ENCODE results near the gene GAPDHS.

Gene GAPDHS

DNA sequence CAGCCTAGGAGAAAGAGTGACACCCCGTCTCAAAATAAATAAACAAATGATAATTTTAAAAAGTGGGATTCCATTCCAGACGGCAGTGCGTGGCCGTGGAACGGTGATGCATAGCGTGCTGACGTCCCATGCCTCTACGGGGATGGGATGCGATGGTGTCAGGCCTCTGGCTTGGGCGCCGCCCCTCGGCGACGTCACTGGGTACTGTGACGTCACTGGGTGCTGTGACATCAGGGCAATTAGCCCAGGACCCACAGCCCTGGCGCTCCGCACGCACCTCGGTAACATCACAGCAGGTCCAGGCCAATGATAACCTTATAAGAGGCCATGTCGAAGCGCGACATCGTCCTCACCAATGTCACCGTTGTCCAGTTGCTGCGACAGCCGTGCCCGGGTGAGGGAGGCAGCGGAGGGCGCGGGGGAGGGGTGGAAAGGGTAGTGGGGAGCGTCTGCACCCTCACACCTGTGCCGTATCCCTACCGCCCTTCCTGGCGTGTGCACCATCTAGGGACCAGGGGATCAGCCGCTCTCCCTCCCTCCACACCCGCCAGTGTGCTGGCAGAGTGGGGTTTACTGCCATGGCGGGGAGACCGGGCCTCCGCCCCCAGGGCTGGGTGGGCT, at the start of gene GAPDHS:
GAPDHS (plus strand) TSS at position 256 of the 621 bp plus-strand sequence; CDS start at position 328, 72 bp downstream.
- no peak for DNase-seq

DNA sequence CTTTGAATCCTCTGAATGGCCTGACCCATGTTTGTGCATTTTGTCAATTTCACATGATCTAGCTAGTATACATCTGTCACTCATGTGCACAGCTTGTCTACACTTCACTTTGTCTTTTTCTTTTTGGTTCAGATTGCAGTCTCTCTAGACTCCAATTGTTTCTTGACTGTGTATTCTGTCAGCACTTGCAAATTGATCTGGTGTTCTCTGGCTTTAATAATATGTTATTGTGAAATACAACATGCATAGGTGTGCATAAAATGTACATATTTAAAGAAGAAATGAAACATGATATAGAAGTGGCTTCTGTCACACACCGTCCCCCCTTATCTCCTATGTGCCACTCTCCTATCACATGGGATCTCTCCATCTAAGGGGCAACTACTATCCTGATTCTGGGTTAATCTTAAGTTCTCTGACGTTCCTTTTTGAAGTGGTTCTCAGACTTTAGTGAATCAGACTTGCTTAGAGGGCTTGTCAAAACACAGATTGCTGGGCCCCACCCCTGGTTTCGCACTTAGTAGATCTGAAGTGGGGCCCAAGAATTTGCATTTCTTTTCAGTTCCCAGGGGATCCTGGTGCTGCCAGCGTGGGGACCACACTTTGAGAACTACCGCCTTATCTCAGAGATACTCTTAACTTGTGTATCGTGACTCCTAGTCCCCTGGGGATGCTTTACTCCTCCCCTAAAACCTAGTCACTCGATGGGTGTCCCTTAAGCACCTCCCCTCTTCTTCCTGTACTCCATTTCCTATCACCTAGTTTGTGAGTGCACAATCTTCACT, 48.8 kb upstream of the GAPDHS start:
- DNase-seq, result no peak

DNA sequence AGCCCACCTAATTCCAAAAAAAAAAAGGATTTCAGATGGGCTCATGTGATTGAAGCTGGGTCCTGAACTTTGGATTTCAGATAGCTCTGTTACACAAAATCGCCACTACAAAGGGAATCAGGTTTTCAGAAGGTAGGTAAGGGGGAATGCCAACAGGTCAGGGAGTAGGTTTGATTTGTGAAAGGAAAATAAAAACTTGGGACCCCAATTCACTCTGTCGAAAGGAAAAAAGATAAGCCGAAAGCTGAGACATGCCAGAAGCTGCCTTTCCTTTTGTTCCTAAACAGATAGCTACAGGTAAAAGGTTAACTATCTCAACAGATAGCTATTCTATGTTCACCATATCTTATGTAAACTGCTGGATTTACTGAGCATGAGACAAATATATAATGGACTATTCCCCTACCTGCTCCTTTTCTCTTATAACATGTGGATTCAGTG, 47.0 kb upstream of the GAPDHS start:
- DNase-seq, result no peak

DNA sequence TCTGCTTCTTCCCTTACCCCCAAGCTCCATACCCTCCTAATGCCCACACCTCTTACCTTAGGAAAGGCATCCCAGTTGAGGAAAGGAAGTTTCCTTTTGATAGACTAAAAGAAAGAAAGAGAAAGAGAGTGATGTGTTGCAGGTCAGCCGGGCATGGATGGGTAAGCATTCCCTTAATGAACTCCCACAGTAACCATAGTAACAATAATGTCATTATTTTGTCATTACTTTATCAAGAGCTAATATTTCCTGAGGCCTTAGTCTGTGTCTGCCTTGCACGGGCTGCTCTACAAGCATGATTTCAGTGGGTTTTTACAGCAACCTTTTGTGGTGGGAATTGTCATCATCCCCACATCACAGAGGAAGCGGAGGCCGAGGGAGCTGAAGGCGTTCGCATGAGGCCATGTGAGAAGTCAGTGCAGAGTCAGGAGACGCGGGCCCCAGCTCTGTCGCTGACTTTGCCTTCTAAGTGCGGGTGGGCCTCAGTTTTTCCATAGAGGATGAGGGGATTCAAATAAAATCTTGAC, 45.5 kb upstream of the GAPDHS start:
- no peak for DNase-seq

DNA sequence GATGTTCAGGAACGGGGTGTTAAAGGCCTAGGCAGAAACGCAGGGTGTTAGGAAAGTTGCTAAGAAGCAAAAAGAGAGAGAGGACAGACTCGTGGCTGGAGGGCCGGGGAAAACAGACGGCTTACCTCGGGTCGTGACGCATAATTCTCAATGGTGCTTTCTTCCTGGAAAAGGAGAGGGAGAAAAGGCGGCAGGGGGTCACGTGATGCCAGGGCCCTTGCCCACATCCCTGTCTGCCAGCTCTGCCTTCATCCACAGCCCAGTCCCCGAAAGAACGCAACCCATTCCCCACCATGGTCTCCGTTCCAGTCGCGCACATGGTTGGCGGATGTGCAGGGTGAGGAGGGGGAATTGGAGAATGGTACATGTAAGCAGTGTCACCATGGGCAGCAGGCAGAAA, 44.6 kb upstream of the GAPDHS start:
- no peak for DNase-seq

DNA sequence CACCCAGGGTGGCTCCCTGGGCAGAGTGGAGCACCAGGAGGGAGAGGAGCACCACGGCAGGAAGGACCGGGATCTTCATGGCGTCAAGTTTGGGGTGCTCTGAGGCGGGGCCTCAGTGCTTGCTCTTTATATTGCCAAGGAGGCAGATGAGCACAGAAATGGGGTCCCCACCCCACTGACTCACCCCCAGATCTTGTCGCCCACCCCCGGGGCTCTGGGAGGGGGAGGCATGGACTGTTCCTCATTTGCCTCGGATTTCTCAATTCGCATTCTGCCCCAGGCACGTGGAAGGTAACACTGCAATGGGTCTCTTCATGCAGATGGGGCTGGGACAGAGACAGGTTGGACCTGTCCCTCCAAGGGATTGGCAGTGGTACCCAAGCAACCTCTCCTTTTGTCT, 42.9 kb upstream of the GAPDHS start, which contains the start of gene KRTDAP:
KRTDAP (minus strand) TSS at position 101 of the 400 bp plus-strand sequence; CDS start at position 79, 22 bp downstream.
- DNase-seq, result no peak

DNA sequence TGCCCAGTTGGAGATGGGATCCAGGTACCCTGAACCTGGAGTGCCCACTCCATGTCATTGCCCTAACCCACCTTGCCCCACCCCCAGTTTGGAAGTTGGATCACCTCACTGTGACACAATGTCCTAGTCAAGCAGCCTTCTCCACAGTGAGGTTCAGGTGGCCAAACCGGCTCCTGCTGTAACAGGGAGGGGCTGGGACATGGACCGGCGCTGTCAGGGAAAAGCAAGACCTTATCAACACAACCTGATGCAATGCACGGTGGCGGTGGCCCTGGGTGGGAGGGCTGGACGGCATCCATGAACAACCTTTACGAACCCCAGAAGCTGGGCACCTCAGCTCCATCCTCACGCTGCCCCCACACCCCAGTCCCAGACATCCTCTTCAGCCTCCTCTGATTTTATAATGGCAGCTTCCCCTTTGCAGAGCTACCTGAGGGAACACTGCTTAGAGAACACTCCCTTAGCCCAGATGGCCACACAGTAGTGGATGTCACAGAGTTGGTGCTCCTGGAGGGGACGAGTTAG, 41.4 kb upstream of the GAPDHS start:
- DNase-seq, result no peak

DNA sequence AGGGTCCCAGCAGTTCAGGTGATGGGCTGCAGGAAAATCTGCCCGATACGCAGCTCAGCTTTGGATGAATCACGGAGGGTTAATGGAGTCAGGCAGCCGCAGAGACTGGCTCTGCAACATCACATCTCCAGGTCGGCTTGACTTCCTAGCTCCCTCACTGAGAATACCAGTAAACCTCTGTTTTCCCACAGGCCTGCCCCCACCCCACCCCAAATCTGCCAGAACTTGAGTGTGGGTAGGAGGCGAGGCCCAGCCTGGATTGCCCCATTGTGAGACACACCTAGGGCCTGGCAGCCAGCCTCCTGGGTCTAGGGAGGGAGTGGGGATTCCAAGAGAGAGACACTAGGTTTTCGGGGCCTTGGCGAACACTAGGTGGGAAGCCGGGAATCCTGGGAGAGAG, 39.3 kb upstream of the GAPDHS start:
- DNase-seq, result no peak

DNA sequence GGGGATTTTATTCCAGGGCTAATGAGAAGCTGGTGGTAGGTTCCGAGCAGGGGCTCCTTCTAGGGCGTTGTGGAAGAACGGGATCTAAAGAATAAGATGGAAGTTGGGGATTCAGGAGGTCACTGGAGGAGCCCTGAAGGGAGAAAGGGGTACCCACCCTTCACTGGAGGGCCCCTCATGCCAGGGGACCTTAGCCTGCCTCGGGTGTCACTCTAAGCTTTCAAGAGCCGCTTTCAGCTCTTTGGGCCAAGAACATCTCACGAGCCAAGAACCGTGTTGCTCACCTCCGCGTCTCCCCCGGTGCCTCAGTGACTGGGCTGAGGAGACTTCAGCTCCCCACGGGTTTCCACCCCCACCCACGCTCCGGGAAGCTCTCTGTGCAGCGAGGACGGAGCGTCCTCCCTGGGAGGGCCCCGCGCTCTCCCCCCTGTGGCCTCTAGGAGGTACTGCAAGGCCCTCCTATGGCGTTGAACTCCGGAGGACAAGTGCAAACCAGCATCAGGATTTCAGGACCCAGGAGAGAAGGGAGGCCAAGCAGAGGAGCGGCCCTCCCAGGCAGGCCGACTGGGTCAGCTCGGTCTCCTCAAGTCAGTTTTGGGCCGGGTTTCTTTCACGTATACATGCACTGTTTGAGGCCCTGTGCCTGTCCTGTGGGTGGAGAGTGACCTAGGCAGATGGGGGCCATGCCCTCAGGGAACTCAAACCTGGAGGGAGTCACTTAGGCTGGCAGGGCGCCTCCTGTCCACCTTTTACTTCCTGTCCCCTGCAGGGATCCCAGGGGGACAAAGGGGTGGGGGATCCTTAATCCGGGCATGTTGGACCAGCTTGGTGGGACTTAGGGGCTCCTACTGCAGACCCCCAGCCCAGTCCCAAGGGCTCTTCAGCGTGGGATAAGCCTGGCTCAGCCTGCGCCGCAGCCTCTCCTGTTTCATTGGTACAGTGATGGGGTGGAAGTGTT, 37.9 kb upstream of the GAPDHS start:
- DNase-seq, result peak; percentile 65

DNA sequence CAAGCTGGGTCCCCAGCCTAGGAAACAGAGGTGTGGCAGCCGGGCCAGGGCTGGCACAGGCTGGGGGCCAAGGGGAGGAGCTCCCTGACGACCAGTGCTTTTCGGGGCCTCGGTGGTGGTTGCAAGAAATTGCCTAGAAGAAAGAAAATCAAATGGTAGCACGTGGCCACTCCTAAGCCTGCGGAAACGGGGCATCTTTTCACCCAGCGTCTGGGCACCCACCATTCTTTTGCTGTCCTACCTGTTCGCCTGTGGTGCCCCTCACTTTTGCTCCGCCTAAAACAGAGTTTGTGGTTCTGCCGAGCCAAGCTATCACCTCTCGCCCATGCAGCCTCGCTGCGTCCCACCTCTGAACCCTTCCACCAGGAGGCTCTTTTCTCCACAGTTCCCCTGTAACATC, 35.9 kb upstream of the GAPDHS start:
- DNase-seq, result no peak

DNA sequence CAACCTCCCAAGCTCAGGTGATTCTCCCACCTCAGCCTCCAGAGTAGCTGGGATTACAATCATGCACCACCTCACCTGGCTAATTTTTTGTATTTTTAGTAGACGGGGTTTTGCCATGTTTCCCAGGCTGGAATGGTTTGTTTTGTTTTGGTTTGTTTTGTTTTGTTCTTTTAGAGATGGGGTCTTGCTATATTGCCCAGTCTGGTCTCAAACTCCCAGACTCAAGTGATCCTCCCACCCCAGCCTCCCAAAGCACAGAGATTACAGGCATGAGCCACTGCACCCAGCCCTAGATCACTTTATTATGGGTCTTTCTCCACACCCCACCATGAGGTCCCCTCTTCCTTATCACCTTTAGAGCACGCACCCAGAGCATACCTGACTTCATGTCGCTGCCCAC, 35.0 kb upstream of the GAPDHS start:
- no peak for DNase-seq

DNA sequence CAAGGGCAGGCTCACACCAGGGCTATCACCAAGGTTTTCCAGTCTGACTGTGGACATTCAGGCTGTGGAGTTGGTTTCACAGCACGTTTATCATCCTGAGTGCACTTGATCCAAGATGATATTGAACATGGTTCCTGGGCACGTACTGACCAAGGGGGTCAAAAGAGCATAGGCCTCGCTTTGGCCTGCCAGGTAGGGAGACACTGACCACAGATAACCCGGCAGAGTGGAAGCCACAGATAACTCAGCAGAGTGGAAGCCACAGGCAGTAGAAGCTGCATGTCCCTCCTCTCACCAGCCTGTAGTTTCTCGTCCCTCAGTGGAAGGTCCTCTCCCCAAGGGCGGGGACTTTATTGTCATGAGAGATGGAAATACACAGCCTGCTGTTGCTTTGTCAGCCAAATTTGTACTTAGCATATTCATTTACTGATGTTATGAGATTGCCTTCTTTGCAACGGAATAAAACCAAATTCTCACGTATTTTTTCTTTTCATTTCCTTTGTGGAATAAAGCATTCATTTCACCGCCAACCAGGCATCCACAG, 34.2 kb upstream of the GAPDHS start:
- no peak for DNase-seq

DNA sequence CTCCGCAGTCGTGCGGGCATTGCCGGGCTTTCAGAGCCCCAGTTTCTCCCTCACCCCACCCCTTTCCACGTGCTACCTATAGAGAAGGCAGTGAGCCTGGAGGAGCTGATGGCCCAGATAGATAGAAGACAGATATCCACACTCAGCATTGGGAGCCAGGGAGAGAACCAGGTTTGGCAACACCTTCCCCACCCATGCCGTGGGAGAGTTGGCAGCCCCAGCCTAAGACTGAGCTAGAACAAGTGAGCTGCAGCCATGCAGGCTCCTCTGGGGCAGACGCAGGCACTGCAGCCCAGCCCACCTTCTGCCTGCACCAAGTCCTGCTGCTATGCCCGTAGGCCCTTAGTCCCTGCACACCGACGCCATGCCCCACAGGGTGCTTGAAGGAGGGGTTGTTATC, 32.6 kb upstream of the GAPDHS start:
- no peak for DNase-seq

DNA sequence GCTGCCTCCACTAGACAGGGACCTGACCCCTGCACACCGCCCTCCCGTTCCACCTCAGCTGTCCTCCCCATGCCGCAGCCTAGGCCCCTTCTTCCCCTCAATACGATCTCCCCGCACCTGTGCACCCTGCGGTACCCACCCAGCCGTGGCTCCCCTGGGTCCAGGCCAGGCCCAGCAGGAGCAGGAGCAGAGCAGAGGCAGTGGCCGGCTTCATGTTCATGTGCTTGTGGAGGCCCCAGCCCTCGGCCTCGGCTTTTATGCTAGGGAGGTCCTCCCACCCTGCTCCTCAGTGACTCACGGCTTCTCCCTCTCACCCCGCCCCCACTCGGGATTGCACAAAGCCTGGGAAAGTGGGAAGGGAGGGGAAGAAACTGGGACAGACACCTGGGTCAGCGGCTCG, 31.6 kb upstream of the GAPDHS start:
- DNase-seq, result no peak

DNA sequence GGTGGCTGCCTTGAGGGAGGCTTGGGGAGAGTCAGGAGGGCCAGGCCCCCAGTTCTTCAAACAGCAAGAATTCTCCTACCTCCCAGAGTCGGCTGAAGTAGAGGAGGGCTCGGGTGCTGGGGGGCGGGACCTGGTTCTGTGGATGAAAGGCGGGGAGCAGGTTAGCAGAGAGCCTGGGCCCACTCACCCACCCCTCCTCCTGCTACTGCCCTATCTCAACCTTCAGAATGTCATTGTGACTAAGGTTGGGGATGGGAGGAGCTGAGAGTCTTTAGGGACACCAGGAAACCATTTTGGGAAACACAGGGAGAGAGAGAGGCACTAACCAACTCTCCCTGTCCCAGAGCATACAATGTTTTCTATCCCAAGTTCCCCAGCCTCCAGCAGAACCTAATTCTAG, 30.5 kb upstream of the GAPDHS start:
- no peak for DNase-seq

DNA sequence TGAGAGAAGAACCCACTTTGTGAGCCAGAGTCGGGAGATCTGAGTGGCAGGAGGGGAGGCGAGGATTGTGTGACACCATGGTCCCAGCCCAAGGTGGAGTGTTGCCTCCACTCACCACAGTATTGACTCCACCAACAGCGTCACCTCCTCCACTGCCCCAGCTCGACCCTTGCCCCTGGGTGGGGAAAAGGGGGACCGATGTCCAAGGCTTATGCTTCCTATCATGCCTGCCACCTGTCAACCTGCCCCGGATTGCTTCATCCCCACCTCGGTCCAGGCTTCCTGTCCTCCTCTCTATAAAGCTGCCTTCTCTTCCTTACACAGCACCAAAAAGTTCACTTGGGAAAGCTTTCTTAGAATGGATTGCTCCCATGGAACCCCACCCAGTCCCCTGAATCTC, 27.2 kb upstream of the GAPDHS start:
- DNase-seq, result no peak

DNA sequence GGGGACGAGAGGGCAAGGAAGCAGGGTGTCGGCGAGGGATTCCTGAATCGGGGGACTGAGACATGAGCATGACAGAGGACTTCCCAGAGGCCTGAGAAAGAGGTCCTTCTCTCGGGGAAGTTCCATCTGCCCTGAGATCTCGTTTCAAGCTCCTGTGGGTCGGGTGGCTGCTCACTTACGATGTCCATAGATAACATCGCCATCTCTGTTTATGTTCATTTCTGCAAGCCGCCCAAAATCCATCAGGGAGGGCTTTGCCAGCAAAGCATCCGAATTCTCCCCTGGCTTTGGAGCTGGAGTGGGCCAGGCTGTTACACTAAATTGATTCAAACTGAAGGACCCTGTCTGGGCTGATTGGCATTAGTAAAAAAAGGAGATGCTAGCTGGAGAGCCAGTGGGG, 25.7 kb upstream of the GAPDHS start:
- no peak for DNase-seq

DNA sequence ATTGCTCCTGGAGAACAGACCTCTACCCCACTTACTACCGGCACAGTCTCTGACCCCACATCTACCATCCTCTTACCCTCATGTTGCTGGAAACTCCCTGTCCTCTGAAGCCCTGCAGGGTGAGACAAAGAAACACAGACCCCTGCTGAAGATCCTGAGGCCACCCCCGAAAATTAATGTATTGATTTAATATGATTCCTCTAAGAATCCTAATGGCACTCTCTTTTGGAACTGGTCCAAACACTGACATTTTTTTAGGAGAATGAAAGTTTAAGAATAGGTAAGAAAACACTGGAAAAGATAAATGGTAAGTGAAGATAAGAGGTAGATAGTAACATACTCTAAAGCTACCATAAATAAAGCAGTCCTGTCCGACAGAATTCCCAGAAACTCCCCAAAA, 25.1 kb upstream of the GAPDHS start:
- no peak for DNase-seq

DNA sequence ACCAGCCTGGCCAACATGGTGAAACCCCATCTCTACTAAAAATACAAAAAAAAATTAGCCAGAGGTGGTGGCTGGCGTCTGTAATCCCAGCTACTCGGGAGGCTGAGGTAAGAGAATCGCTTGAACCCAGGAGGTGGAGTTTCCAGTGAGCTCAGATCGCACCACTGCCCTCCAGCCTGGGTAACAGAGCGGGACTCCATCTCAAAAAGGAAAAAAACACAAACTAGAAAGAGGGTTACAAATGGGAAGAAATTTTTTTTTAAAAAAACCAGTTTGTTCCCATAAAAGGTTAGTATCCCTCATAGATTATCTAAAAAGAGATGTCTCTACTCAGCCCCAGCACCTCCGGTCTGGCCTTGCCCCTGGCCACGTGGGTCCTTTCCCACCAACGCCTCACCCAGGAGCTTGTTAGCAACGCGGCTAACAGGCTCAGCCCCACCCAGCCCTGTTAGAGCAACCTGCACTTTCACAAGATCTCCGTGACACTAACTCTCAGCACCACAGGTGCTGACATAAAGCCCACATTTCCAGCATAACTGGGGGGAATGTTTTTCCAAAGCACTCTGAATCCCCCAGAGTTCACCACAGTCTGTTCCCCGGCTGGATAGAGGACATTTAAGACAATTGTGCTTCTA, 24.1 kb upstream of the GAPDHS start:
- DNase-seq, result no peak

DNA sequence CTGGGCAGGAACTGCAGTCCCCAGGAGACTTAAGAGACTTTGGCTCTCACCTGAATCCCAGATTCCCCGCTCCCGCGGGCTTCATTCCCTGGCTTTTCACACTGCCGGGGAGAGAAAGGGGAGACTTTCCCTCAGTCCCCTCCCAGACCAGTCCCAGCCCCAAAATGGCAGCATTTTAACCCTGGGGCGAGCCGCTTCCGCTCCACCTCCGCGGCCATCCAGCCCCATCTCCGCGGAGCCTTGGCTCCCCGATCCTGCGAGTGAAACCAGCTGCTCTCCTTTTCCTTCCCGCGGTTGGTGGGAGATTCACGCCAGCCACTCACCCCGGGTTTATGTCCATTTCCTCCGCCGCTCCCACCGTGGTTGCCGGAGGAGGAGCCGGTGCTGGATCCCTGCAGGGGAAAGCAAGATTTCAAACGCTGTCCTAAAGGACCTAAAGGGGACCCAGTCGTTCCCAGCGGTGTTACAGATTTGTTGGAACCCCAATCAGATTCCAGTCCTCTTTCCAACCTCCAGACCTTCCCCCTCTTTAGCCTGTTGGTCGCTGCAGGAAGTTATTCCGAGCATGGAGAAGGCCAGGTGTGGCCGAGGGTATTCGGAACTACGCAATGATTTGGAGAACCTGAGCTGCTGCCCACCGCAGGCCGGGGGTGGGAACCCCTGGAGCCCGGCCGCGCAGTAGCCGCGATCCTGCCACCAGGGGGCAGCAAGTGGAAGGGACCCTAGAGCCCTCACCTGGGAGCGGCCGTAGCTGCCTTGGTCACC, 23.2 kb upstream of the GAPDHS start:
- peak; percentile 57 for DNase-seq

DNA sequence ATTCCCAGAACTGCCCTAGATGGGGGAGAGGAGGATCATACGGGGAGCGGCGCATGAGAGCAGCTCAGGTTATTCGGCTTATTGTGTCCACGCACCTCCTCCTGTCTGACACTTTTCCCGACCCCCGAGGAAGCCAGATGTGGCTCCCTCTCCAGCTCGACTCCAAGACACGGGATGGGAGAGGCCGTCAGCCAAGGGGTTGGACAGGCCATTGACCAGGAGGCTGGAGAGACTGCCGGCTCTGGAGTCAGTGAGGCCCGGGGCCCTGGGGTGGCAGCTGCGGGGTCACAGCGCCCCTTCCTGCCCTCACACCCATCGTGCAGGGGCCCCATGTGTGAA, 22.7 kb upstream of the GAPDHS start:
- no peak for DNase-seq

All from activated CD4-positive, alpha-beta T cell treated with anti-CD3 and anti-CD28 coated beads for 1 hour (primary cell).